CD4-positive, alpha-beta T cell treated with Interleukin-21 for 1 hour (primary cell): Measurements from ENCODE around the gene ANO6.

ENCODE experiments used
- DNase-seq: peaks from one replicate; pipeline ENCODE4 v3.0.0-alpha.2; 2020

ANO6 gene

DNA sequence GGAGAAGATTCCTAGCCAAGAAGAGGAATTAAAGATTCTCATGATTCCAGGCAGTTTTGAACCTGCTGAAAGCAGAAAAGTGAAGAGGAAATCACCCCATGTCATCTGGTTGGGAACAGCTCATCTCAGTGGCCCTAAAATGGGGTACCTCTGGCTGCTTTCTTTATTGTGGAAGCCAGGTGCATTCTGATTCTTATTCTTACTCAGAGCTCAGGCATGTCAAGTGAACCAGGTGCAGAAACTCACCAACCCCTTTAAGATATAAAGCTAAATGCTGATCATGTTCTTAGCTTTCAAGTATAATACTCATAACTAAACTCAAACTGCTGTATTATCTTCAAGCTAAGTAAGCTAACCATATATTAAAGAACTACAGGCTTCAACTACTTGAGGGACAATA is 259.7 kb downstream of the ANO6 start:
- no peak for DNase-seq

DNA sequence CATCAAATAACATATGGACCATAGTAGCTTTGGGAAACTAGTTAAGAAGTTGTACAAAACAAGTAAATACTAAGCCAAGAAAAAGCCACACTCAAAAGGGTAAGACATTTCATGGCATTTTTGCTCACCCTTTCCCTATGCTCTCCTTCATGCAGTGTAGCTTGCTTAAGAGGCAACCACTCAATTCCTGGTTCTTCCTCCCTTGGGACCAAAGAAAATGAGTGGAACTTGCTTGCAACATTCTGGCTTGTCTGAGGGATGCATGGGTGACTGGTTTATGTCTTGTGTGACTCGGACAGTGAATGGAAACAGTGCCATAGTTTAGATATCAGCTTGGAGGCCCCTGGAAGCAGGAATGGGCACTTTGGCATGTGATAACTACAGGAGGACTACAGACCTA is 261.6 kb downstream of the ANO6 start:
- no peak for DNase-seq

DNA sequence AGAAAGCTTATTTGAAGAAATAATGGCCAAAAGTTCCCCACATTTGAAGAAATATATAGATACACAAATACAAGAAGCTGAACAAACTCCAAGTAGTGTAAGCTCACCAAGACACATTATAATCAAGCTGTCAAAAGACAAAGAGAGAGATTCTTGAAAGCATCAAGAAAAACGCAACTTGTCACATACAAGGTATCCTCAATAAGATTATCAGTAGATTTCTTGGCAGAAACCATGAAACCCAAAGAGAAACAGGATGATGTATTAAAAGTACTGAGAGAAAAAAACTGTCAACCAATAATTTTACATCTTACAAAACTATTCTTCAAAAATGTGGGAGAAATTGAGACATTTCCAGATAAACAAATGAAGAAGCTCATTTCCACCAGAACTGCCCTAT is 263.0 kb downstream of the ANO6 start:
- DNase-seq, result no peak

DNA sequence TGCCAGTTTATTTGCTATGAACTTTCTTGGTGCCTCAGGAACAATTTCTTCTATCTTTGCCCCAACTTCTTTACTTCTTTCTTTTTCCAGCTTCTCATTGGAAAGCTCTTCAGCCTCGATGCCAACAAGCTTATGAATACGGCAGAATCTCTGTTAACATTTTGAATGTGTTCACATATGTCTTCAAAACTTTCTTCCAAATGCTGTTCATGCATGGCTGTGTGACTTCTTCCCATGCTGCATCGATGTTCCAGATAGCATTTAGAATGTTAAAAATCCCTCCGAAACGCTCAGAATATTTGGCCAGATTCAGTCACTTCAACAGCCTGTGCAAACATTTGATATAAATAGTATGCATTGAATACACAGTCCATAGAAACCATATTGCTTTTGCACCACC is 265.9 kb downstream of the ANO6 start:
- no peak for DNase-seq

DNA sequence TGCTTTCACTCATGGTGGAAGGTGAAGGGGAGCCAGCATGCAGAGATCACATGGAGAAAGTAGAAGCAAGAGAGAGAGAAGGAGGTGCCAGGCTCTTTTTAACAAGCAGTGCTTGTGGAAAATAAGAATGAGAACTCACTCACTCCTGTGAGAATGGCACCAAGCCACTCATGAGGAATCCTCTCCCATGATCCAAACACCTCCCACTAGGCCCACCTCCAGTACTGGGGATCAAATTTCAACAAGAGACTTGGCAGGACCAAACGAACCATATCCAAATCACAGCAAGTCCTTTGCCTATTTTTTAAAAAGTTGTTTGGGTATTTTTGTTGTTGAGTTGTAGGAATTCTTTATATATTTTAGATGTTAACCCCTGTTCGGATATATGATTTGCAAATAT is 267.7 kb downstream of the ANO6 start:
- DNase-seq, result no peak
